Activated CD4-positive, alpha-beta T cell treated with anti-CD3 and anti-CD28 coated beads, Interleukin-2, amount 50 U/mL, for 48 hours (primary cell): Measurements from ENCODE around the gene KRTAP10-3.

Experiments
- DNase-seq, 2 experiments: peaks; one replicate each; pipeline ENCODE4 v3.0.0-alpha.2; 2020

The KRTAP10-3 gene

GRCh38 chr21:44544566-44544965 is 14.0 kb downstream of the KRTAP10-3 start:
- DNase-seq = no peak

GRCh38 chr21:44542716-44543115 is 15.9 kb downstream of the KRTAP10-3 start:
- DNase-seq = no peak

GRCh38 chr21:44540741-44541288 is 17.8 kb downstream of the KRTAP10-3 start:
- no peak for DNase-seq

- no peak for DNase-seq
These were observed 18.5 kb downstream of the KRTAP10-3 start, which contains the start of gene KRTAP10-1 for GRCh38 chr21:44539991-44540666. Gene KRTAP10-1 (minus strand): TSS chr21:44540195. CDS start chr21:44540150, 45 bp downstream.

GRCh38 chr21:44539046-44539445 is 19.5 kb downstream of the KRTAP10-3 start:
- DNase-seq = no peak

GRCh38 chr21:44537930-44538911 is 20.4 kb downstream of the KRTAP10-3 start:
- DNase-seq = no peak

GRCh38 chr21:44535963-44536362 is 22.6 kb downstream of the KRTAP10-3 start:
- DNase-seq = no peak

GRCh38 chr21:44534688-44535087 is 23.9 kb downstream of the KRTAP10-3 start:
- no peak for DNase-seq

- no peak for DNase-seq
These were observed 24.5 kb downstream of the KRTAP10-3 start for GRCh38 chr21:44533891-44534627.

- DNase-seq = no peak
These were observed 25.3 kb downstream of the KRTAP10-3 start for GRCh38 chr21:44533121-44533890.

GRCh38 chr21:44532712-44533111 is 25.9 kb downstream of the KRTAP10-3 start:
- DNase-seq = no peak

- no peak for DNase-seq
These were observed 26.7 kb downstream of the KRTAP10-3 start for GRCh38 chr21:44531606-44532564.

GRCh38 chr21:44530903-44531605 is 27.5 kb downstream of the KRTAP10-3 start:
- DNase-seq = no peak

- no peak for DNase-seq
These were observed 28.2 kb downstream of the KRTAP10-3 start for GRCh38 chr21:44530221-44530902.

- no peak for DNase-seq
These were observed 29.0 kb downstream of the KRTAP10-3 start for GRCh38 chr21:44529503-44530125.

- DNase-seq = no peak
These were observed 29.6 kb downstream of the KRTAP10-3 start for GRCh38 chr21:44529011-44529421.

GRCh38 chr21:44528634-44528995 is 30.0 kb downstream of the KRTAP10-3 start:
- DNase-seq = no peak

GRCh38 chr21:44527983-44528633 is 30.5 kb downstream of the KRTAP10-3 start:
- no peak for DNase-seq
